MM.1S (cell line): ENCODE data around the gene IL11.

Experiments used
- EZH2phosphoT487 ChIP-seq: fragments of 300-600 bp; sonication (generic); IDR thresholded peaks from 2 replicates; pipeline ENCODE4 v1.6.1; 2018; ENCODE audit warnings: antibody characterized with exemption, low read length
- TF ChIP-seq, protein P1 (sequence below): fragments of 300-600 bp; sonication (generic); IDR thresholded peaks from 2 replicates; pipeline ENCODE4 v1.5.1; 2016; ENCODE audit warnings: antibody characterized with exemption, low read length, mixed read lengths

DNA sequence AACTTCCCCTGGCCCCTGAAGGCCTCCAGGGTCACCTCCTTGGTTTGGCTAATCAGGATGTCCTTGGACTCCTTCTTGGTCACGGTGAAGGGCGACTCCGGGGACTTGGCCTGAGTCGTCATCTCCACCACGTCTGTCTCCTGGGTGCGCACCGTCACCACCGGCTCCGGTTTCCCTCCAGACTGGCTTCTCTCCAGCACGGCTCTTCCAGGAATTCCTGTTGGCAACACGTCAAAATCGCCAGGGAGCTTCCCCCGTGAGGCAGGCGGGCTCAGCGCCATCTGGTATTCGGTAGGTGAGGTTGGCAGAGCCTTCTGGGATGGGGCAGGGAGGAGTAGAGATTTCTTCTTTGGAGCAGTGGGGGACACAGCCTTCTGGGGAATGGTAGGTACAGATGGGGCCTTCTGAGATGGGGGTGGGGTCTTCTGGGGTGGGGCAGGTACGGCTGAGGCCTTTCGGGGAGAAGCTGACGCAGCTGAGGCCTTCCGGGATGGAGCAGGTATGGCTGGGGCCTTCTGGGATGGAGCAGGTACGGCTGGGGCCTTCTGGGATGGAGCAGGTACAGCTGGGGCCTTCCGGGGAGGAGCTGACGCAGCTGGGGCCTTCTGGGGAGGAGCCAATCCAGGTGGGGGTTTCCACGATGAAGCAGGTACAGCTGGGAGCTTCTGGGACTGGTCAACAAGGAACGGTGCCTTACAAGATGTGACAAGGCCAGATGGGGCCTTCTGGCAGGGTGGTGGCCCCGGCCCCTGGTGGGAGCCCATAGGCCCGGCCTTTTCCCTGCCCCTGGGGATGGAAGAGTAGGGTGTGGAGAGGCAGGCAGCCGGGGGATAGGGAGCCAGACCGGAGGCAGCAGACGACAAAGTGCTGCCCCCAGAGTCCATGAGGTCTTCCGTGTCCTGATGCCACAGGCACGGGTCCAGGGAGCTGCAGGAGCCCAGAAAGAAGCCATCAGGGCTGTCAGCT, 11.0 kb downstream of the IL11 start:
- TF ChIP-seq, protein P1, sequence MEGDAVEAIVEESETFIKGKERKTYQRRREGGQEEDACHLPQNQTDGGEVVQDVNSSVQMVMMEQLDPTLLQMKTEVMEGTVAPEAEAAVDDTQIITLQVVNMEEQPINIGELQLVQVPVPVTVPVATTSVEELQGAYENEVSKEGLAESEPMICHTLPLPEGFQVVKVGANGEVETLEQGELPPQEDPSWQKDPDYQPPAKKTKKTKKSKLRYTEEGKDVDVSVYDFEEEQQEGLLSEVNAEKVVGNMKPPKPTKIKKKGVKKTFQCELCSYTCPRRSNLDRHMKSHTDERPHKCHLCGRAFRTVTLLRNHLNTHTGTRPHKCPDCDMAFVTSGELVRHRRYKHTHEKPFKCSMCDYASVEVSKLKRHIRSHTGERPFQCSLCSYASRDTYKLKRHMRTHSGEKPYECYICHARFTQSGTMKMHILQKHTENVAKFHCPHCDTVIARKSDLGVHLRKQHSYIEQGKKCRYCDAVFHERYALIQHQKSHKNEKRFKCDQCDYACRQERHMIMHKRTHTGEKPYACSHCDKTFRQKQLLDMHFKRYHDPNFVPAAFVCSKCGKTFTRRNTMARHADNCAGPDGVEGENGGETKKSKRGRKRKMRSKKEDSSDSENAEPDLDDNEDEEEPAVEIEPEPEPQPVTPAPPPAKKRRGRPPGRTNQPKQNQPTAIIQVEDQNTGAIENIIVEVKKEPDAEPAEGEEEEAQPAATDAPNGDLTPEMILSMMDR = no peak
- no peak for TF ChIP-seq EZH2phosphoT487
